Neural cell (in vitro differentiated cells): ENCODE results near the gene CLIP4. TPM values are rescaled to one million over a fixed set of nuclear protein-coding genes. Genes with fewer than 3 reads are reported as not detected.

Experiments used
- H2AFZ ChIP-seq: fragments of 200-600, 300-800 bp; sonication (generic), shearing (Covaris generic); 2 replicates; pipeline ENCODE4 v1.6.0; 2014; ENCODE audit warnings: low read depth, mild to moderate bottlenecking, antibody characterized with exemption, low read length, moderate library complexity
- H3F3A ChIP-seq: fragments of 200-600 bp; shearing (Covaris generic); 2 replicates; pipeline ENCODE4 v1.6.1; 2016; ENCODE audit warnings: mild to moderate bottlenecking, moderate library complexity, mixed read lengths, antibody characterized with exemption, low read length; ENCODE audit not compliant: insufficient read depth, poor library complexity, severe bottlenecking
- H3K27ac ChIP-seq: fragments of 200-600, 300-800 bp; sonication (generic), shearing (Covaris generic); 2 replicates; pipeline ENCODE4 v1.5.1; 2014; ENCODE audit warnings: mild to moderate bottlenecking, low read length, moderate library complexity
- H3K27me3 ChIP-seq: fragments of 300-800, 200-600 bp; sonication (generic), shearing (Covaris generic); 2 replicates; pipeline ENCODE4 v1.6.0; 2014; ENCODE audit warnings: mild to moderate bottlenecking, low read depth, low read length, moderate library complexity; ENCODE audit not compliant: insufficient read depth
- H3K36me3 ChIP-seq: fragments of 300-800, 200-600 bp; sonication (generic), shearing (Covaris generic); 2 replicates; pipeline ENCODE4 v1.5.1; 2014; ENCODE audit warnings: mild to moderate bottlenecking, antibody characterized with exemption, low read length, moderate library complexity; ENCODE audit not compliant: insufficient read depth
- H3K4me2 ChIP-seq: fragments of 300-800, 200-600 bp; sonication (generic), shearing (Covaris generic); 2 replicates; pipeline ENCODE4 v1.6.0; 2014; ENCODE audit warnings: mild to moderate bottlenecking, low read length
- H3K4me3 ChIP-seq: fragments of 300-800, 200-600 bp; sonication (generic), shearing (Covaris generic); 2 replicates; pipeline ENCODE4 v1.5.1; 2014; ENCODE audit warnings: mild to moderate bottlenecking, low read length, moderate library complexity
- H3K79me2 ChIP-seq: fragments of 200-600 bp; shearing (Covaris generic); replicated peaks from 2 replicates; pipeline ENCODE4 v1.6.0; 2014; ENCODE audit warnings: mild to moderate bottlenecking, low read length, moderate library complexity; ENCODE audit not compliant: insufficient read depth
- H3K9ac ChIP-seq: fragments of 300-800, 200-600 bp; sonication (generic), shearing (Covaris generic); 2 replicates; pipeline ENCODE4 v1.6.1; 2016; ENCODE audit warnings: mild to moderate bottlenecking, low read length, mixed read lengths
- H3K9me2 ChIP-seq: fragments of 200-600 bp; shearing (Covaris generic); 2 replicates; pipeline ENCODE4 v1.6.1; 2016; ENCODE audit warnings: mild to moderate bottlenecking, low read length, mixed read lengths; ENCODE audit not compliant: insufficient read depth
- H3K9me3 ChIP-seq: fragments of 200-600, 300-800 bp; sonication (generic), shearing (Covaris generic); 2 replicates; pipeline ENCODE4 v1.6.1; 2016; ENCODE audit warnings: mild to moderate bottlenecking, mixed run types, low read length, moderate library complexity, mixed read lengths
- H4K20me1 ChIP-seq: fragments of 200-600 bp; shearing (Covaris generic); 2 replicates; pipeline ENCODE4 v1.6.1; 2016; ENCODE audit warnings: mild to moderate bottlenecking, mixed run types; ENCODE audit not compliant: insufficient read depth
- CTCF ChIP-seq: fragments of 450-650 bp; IDR thresholded peaks from 2 replicates; pipeline ENCODE4 v1.5.1; 2014; ENCODE audit warnings: antibody characterized with exemption, mild to moderate bottlenecking, moderate library complexity; ENCODE audit not compliant: poor library complexity, severe bottlenecking
- EP300 ChIP-seq: fragments of 450-650 bp; conservative IDR thresholded peaks from 2 replicates; pipeline ENCODE4 v1.6.1; 2014; ENCODE audit warnings: antibody characterized with exemption, mild to moderate bottlenecking, moderate library complexity; ENCODE audit not compliant: poor library complexity, severe bottlenecking
- EZH2 ChIP-seq: fragments of 200-600, 300-800 bp; shearing (Covaris generic), sonication (generic); IDR thresholded peaks from 2 replicates; pipeline ENCODE4 v1.6.1; 2014; ENCODE audit warnings: antibody characterized with exemption, low read length, borderline replicate concordance, mild to moderate bottlenecking; ENCODE audit not compliant: insufficient read depth, poor library complexity, severe bottlenecking
- MXI1 ChIP-seq: fragments of 450-650 bp; conservative IDR thresholded peaks from 2 replicates; pipeline ENCODE4 v1.6.1; 2014; ENCODE audit warnings: antibody characterized with exemption, mild to moderate bottlenecking; ENCODE audit not compliant: poor library complexity, severe bottlenecking
- POLR2AphosphoS5 ChIP-seq: IDR thresholded peaks from 2 replicates; pipeline ENCODE4 v1.6.1; 2012
- RAD21 ChIP-seq: fragments of 450-650 bp; conservative IDR thresholded peaks from 2 replicates; pipeline ENCODE4 v1.6.1; 2014; ENCODE audit warnings: antibody characterized with exemption, mild to moderate bottlenecking, moderate library complexity
- REST ChIP-seq: IDR thresholded peaks from 2 replicates; pipeline ENCODE4 v1.6.1; 2012; ENCODE audit warnings: borderline replicate concordance
- SMC3 ChIP-seq: fragments of 450-650 bp; conservative IDR thresholded peaks from 2 replicates; pipeline ENCODE4 v1.6.1; 2014; ENCODE audit warnings: antibody characterized with exemption, mild to moderate bottlenecking, moderate library complexity; ENCODE audit not compliant: poor library complexity
- TAF1 ChIP-seq: IDR thresholded peaks from 2 replicates; pipeline ENCODE4 v1.6.1; 2012; ENCODE audit warnings: low read depth
- polyA plus RNA-seq: library from polyadenylated mRNA; depleted of rRNA; stranded (reverse); fragments of >200 nt; gene quantifications from 2 replicates; pipeline ENCODE4 v1.2.3, GENCODE V29; 2014

CLIP4 gene
- polyA plus RNA-seq, 1 donor from 2014 or later = 10.2 TPM

GRCh38 chr2:29143657-29144056, 28.4 kb downstream of the CLIP4 start:
- Histone ChIP-seq H3F3A (no peaks in the 10 kb centered on the region), H3K27ac (no peak overlapping the region), H3K4me3 (no peak overlapping the region), H3K27me3 (no peaks in the 10 kb centered on the region), H2AFZ (no peak overlapping the region), H3K36me3 (no peaks in the 10 kb centered on the region), H3K9me2 (no peaks in the 10 kb centered on the region), H3K4me2 (no peak overlapping the region), H3K9ac (no peak overlapping the region), H4K20me1 (no peaks in the 10 kb centered on the region), H3K9me3 (no peaks in the 10 kb centered on the region), H3K79me2 (no peaks in the 10 kb centered on the region)
- TF ChIP-seq REST (no peak), RAD21 (no peak), EZH2 (no peak), TAF1 (no peak)

GRCh38 chr2:29146197-29146596, 31.0 kb downstream of the CLIP4 start:
- Histone ChIP-seq H2AFZ (no peak overlapping the region), H3K4me2 (no peak overlapping the region)
- TF ChIP-seq MXI1 = no peak
- TF ChIP-seq TAF1 = no peak
- TF ChIP-seq CTCF = no peak
- no peak for TF ChIP-seq EZH2
- no peak for TF ChIP-seq EP300
- TF ChIP-seq RAD21 = no peak
- TF ChIP-seq REST = no peak
- no peak for TF ChIP-seq POLR2AphosphoS5
- TF ChIP-seq SMC3 = no peak

More at GRCh38 chr2:29146197-29146596, 31.0 kb downstream of the CLIP4 start:
- Histone ChIP-seq H3K9ac (no peak overlapping the region), H4K20me1 (no peaks in the 10 kb centered on the region), H3K79me2 (no peaks in the 10 kb centered on the region), H3K36me3 (no peaks in the 10 kb centered on the region), H3F3A (no peaks in the 10 kb centered on the region), H3K9me2 (no peaks in the 10 kb centered on the region), H3K9me3 (no peaks in the 10 kb centered on the region), H3K4me3 (no peak overlapping the region), H3K27me3 (no peaks in the 10 kb centered on the region), H3K27ac (no peak overlapping the region)
